GM19395 (cell line): ENCODE results near the gene CLDN15.
A peak's percentile ranks its signal among the peaks of the same experiment; 100 is the strongest.
"Not testable (repeated sequence)": the region's sequence is repeated elsewhere in the genome, so short reads cannot be mapped to it uniquely, and the experiment has no call there.

Experiments
- ATAC-seq: cut with Tn5 transposase; IDR thresholded peaks from one replicate; pipeline ENCODE4 v1.9.1; 2021; ENCODE audit warnings: mild to moderate bottlenecking, moderate library complexity; ENCODE audit not compliant: unreplicated experiment

The CLDN15 gene

GRCh38 chr7:101223528-101223927 is 14.1 kb downstream of the CLDN15 start:
- no peak for ATAC-seq

- ATAC-seq, result no peak
Observed at GRCh38 chr7:101222275-101222830, 15.2 kb downstream of the CLDN15 start.

- ATAC-seq, result no peak
Observed at GRCh38 chr7:101220295-101220694, 17.3 kb downstream of the CLDN15 start.

GRCh38 chr7:101218236-101219125 is 19.1 kb downstream of the CLDN15 start:
- ATAC-seq, result peak; percentile 14

GRCh38 chr7:101217388-101218235 is 20.0 kb downstream of the CLDN15 start, which contains the start of the genes PLOD3 and ZNHIT1:
PLOD3 (minus strand) TSS chr7:101217581; CDS start chr7:101217274, 307 bp downstream.
ZNHIT1 (plus strand) TSS chr7:101218165; CDS start chr7:101218196, 31 bp downstream.
- peak; percentile 65 for ATAC-seq

GRCh38 chr7:101216860-101217387 is 20.7 kb downstream of the CLDN15 start:
- peak; percentile 12 for ATAC-seq

- no peak for ATAC-seq
Observed at GRCh38 chr7:101216001-101216859, 21.4 kb downstream of the CLDN15 start.

- ATAC-seq, result no peak
Observed at GRCh38 chr7:101212014-101212413, 25.6 kb downstream of the CLDN15 start.

GRCh38 chr7:101211501-101211900 is 26.1 kb downstream of the CLDN15 start:
- ATAC-seq, result no peak

GRCh38 chr7:101210143-101210542 is 27.5 kb downstream of the CLDN15 start:
- no peak for ATAC-seq

GRCh38 chr7:101208794-101209193 is 28.8 kb downstream of the CLDN15 start:
- ATAC-seq, result no peak

- no peak for ATAC-seq
Observed at GRCh38 chr7:101207459-101207858, 30.1 kb downstream of the CLDN15 start.

GRCh38 chr7:101206665-101207042 is 30.9 kb downstream of the CLDN15 start:
- ATAC-seq, result no peak

GRCh38 chr7:101205901-101206664 is 31.5 kb downstream of the CLDN15 start:
- no peak for ATAC-seq

- not testable (repeated sequence) for ATAC-seq
Observed at GRCh38 chr7:101203740-101204738, 33.6 kb downstream of the CLDN15 start.

- no peak for ATAC-seq
Observed at GRCh38 chr7:101202603-101202918, 35.0 kb downstream of the CLDN15 start.

GRCh38 chr7:101201695-101202602 is 35.7 kb downstream of the CLDN15 start:
- no peak for ATAC-seq
